Measurements from ENCODE around the gene TTC27. TPM values are rescaled to one million over a fixed set of nuclear protein-coding genes. Genes with fewer than 3 reads are reported as not detected.

Gene TTC27
- total RNA-seq, 2 donors from 2014 or later: 7.9 to 12.3 TPM

GRCh38 chr2:32656069-32656468 lies 28.2 kb downstream of the TTC27 start:
- DNase-seq (no peak), ATAC-seq (no peak)
- intact Hi-C loops (cut with DNase I): no loop called here

DNA sequence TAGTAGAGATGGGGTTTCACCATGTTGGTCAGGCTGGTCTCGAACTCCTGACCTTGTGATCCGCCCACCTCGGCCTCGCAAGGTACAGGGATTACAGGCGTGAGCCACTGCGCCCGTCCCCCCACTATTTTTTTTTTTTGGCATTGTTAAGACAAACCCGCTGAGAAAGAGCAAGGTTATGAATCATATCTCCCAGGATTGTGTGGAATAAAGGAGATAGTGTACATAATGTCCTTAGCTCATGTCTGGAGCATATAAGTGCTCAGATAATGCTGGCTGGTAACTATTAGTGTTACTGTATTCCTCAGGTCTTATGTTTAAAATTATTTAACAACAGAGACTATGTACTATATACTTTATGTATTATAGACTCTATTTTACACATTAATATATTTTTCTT lies 36.0 kb downstream of the TTC27 start:
- DNase-seq: no peak
- intact Hi-C loops (cut with DNase I): no loop called here
- no peak for ATAC-seq

GRCh38 chr2:32666704-32667103 lies 38.9 kb downstream of the TTC27 start:
- intact Hi-C loops (cut with DNase I): no loop called here
- DNase-seq (no peak), ATAC-seq (no peak)

DNA sequence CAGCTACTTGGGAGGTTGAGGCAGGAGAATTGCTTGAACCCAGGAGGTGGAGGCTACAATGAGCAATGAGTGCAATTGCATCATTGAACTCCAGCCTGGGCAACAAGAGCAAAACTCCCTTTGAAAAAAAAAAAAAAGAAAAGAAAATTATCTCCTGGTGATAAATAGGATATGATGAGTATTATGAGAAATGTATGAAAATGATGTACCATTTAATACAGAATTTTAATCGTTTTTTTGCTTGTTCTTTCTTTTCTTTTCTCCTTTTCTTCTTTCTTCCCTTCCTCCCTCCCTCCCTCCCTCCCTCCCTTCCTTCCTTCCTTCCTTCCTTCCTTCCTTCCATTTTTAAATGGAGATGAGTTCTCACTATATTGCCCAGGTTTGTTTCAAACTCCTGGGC lies 40.4 kb downstream of the TTC27 start:
- DNase-seq (no peak), ATAC-seq (no peak)
- intact Hi-C loops (cut with DNase I): no loop called here

DNA sequence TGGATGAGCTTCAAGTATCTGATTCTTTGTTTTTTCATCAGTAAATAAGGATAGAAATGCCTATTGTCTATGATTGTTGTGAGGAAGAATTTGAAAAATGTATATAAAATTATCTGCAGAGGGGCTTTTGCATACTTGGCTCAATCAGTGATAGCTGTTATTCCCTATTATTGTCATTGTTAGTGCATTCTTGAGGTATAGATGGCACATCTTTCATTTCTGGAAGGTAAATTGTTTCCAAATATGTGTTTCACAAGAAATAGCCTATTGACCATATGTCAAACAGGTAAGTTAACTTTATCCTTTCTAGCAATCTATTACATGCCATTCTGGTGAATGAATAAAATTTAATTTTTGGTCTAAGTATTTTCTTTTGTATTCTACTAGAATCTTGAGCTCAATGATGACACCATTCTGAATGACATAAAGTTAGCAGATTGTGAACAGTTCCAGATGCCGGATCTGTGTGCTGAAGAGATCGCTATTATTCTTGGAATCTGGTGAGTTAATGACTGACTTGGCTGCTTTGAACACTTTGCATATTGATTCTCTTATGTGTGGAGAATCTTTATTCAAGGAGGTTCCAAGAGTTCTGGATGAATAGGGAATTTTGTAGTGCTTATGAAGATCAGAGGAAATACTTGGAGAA lies 44.2 kb downstream of the TTC27 start:
- intact Hi-C loops (cut with DNase I): no loop called here
- DNase-seq: no peak
- no peak for ATAC-seq

DNA sequence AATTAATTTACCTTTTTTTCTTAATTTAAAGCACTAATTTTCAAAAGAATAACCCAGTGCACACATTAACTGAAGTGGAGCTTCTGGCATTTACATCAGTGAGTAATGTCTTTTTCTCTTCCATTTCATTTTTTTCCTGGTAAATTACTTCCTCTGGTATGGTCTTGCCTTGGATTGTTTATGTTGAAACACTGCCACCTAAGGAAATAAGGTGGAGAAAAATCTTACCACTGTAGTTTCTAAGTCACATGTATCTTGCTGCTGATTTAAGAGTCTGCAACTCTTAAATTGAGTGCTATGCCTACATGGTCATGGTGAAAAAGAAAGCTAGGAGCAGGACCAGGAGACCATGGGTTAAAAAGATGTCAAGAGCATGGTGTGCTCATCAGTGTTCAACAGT lies 51.0 kb downstream of the TTC27 start:
- intact Hi-C loops (cut with DNase I): no loop called here
- ATAC-seq (no peak), DNase-seq (no peak)

DNA sequence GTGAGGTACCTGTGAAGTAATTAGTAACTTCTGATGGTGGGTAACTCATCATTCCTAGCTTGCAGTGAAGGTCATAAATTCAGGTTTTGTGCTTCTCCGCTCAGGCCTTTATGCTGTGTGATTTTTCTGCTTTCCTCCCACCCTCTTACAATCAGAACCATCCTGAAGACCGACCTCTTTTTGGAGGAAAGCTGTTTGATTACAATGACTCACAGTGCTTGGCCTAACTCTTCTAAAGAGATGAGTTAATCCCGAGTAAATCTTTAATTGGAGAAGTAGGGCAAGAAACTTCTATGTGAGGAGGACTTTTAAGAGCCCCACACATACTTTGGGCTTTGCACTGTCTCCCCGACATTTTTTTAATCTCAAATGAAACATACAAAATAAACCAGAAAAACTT lies 53.1 kb downstream of the TTC27 start:
- intact Hi-C loops (cut with DNase I): no loop called here
- ATAC-seq (no peak), DNase-seq (no peak)

- ATAC-seq (peak in 1 of 2 donors; percentile 44), DNase-seq (peak; percentile 37)
- intact Hi-C loops (cut with DNase I): no loop called here
These were observed 55.8 kb downstream of the TTC27 start for GRCh38 chr2:32683520-32684086.

DNA sequence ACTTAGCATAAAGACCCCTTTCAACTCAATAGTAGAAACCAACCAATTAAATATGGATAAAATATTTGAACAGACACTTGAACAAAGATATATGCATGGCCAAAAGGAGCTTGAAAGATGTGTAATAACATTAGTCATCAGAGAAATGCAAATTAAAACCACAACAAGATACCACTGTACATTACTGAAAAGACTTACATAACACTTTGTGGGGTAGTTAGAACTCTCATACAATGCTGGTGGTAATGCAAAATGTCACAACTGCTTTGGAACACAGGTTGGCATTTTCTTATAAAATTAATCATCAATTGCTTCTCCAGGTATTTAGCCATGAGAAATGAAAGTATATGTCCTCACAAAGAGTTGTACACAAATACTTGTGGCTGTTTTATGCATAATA lies 60.7 kb downstream of the TTC27 start:
- DNase-seq (no peak), ATAC-seq (no peak)
- intact Hi-C loops (cut with DNase I): no loop called here

DNA sequence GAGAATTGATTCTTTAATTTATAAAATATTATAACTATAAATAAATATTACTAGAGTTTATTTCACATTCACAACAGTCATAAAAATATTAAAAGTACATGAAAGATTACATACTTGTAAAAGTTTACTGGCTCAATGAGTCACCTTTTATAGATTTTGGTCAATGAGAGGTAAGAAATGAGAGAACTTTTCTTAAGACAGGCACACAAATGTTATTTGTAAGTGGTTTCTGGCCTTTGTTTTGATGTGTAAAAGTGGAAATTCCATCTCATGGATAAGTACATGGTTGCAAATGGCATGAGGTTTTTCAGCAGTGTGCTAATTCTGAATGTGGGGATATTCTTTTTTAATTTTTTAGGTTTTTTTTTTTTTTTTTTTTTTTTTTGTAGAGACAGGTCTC lies 63.8 kb downstream of the TTC27 start:
- intact Hi-C loops (cut with DNase I): no loop called here
- ATAC-seq (no peak), DNase-seq (no peak)

- ATAC-seq (no peak), DNase-seq (no peak)
- intact Hi-C loops (cut with DNase I): no loop called here
These were observed 68.6 kb downstream of the TTC27 start for GRCh38 chr2:32696439-32696838.

- ATAC-seq: peak in 1 of 2 donors; percentile 89
- intact Hi-C loops (cut with DNase I): no loop called here
- DNase-seq: no peak
These were observed 69.3 kb downstream of the TTC27 start for GRCh38 chr2:32697156-32697555.

DNA sequence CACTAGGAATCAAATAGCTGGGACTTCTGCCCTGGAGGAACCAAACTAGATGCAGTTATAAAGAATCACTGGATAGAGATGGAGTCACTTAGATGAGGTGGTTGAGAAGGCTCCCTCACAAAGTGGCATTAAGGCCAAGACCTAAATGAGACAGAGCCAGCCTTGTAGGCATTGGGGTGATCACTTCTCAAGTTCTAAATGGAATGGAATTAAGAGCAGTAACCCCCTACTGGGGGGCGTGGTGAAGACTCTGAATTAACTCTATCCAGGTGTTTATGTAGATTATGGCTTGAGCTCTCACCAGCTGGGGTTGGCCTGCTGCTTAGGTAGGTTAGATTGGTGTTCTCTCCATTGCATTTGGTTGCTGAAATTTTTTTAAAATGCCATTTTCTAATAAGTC lies 71.3 kb downstream of the TTC27 start:
- no peak for DNase-seq
- ATAC-seq: no peak
- intact Hi-C loops (cut with DNase I): no loop called here

GRCh38 chr2:32701806-32702205 lies 74.0 kb downstream of the TTC27 start:
- intact Hi-C loops (cut with DNase I): no loop called here
- DNase-seq (no peak), ATAC-seq (no peak)

DNA sequence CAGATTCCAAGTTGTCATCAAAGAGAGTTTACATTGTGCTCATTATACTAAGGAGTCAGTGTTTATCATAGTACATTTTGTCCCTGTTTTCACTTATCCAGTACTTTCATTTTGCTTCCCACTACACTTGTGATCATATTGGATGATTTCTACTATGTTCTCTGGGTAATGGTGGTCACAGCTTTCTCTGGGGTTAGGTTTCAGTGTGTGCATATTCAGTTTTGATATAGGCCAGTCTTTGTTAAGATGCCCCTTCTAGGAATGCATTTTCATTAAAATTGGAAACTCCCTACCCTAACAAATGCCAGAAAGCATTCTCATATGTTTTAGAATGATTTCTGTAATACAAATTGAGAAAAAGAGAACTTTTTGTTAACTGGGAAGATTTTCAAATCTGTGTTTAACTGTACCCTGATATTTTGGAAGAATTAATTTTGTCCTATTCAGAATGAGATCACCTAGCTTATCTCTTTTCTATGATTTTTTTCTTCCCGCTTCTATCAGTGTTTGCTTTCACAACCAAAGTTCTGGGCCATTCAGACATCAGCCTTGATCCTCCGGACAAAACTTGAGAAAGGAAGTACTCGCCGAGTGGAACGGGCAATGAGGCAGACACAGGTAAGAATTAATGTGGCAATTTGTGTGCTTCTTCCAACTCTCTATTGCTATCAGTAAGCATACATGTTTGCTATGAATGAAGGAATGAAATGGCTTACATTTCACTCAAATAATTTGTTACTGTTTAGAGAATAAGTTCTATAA lies 74.6 kb downstream of the TTC27 start:
- intact Hi-C loops (cut with DNase I): no loop called here
- ATAC-seq (peak in 1 of 2 donors; percentile 56), DNase-seq (no peak)

DNA sequence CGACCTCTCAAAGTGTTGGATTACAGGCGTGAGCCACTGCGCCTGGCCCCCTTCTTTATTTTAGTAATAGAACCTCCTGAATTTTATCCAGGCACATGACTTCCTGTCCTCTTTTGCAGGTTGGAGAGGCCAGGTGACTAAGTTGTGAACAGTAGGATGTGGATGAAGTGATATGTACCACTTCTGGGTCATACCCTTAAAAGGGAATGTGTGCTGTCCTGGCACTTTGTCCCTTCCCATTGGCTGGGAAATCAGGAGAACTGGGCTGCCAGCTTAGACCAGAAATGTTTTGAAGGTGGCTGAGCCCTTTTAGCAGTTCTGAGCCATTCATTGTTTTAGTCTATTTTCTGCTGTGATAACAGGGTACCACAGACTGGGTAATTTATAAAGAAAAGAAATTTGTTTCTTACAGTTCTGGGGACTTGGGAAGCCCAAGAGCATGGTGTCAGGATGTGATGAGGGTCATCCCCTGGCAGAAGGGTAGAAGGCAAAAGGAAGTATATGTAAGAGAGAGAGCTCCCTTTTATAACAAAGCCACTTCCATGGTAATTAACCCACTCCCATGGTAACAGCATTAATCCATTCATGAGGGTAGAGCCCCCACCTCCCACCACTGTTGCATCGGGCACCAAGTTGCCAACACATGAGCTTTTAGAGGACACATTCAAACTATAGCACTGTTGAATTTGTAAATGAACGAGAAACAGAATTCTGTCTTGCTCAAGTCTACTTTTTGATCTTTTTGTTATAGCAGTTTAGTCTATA lies 79.1 kb downstream of the TTC27 start:
- no peak for ATAC-seq
- intact Hi-C loops (cut with DNase I): no loop called here
- DNase-seq: no peak

DNA sequence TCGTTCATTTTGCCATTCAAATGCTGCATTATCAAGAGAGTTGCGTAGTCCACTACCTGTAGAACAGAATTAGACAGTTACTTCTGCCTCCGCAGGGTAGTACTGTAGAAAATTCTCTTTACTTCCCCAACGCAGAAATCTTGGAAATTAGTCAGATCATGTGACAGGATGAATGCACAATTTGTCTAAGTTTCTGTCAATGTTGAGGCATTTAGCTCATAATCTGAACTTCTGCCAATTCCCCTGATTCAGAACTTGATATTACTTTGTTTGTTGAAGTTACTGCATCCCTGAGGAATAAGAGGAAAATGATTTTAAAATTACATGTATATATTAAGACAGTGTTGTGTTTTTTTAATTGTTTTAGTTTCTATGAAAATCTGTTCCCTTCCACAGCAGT lies 83.4 kb downstream of the TTC27 start:
- intact Hi-C loops (cut with DNase I): no loop called here
- DNase-seq: no peak
- peak; percentile 17 to 54 for ATAC-seq

DNA sequence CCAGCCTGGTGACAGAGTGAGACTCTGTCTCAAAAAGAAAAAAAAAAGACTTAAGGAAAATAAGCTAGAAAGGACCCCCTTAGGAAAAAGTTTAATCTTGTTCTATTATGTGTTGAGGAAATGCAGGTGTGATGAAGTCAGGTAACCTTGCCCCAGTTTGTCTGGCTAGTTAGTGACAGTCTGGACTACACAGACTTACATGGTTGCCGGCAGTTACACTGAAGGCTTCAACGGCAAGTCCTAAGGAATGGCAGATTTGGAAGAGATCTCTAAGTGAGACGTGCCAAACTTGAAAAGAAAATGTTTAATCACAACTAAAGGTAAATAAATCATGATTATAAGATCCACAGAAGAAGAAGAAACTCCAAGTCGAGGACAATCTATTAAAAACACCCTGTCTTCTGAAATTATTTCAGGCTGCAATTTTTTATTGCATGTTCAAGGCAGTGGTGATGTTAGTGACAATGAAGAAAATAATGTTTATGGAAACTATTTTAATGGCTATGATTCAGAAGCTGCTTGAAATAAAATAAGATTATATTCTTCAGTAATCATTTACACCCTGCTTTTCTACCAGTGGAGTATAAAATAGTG lies 84.2 kb downstream of the TTC27 start:
- intact Hi-C loops (cut with DNase I): no loop called here
- ATAC-seq: no peak
- DNase-seq: no peak

- ATAC-seq (peak in 1 of 2 donors; percentile 44), DNase-seq (peak; percentile 25)
These were observed 85.0 kb downstream of the TTC27 start for GRCh38 chr2:32712870-32713269.

DNA sequence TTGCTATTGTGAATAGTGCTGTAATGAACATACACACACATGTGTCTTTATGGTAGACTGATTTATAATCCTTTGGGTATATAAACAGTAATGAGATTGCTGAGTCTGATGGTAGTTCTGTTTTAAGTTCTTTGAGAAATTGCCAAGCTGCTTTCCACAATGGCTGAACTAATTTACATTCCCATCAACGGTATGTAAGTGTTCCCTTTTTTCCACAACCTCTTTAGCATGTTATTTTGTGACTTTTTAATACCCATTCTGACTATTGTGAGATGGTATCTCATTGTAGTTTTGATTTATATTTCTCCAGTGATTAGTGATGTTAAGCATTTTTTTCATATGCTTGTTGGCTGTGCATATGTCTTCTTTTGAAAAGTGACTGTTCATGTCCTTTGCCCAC lies 86.7 kb downstream of the TTC27 start:
- ATAC-seq (no peak), DNase-seq (no peak)
- intact Hi-C loops (cut with DNase I): no loop called here

More at GRCh38 chr2:32712870-32713269, 85.0 kb downstream of the TTC27 start:
- intact Hi-C loops (cut with DNase I): no loop called here

All from left cardiac atrium (tissue), 4 donors.